Spleen (tissue), 7 donors: ENCODE results near the gene REN.

Experiments used
- CTCF ChIP-seq, 11 experiments: fragments of 200-600 bp in 7 of 11; fragments of 450-650 bp in 4 of 11; sonication (generic) in 4 of 11; IDR thresholded peaks in 8 of 11; conservative IDR thresholded peaks in 3 of 11; 1 replicate in 7 of 11; 2 replicates in 4 of 11; pipeline versions ENCODE4 v1.4.0 to v1.8.0; 2016 to 2021; ENCODE audit warnings: antibody characterized with exemption in 11 of 11, inconsistent platforms in 4 of 11, mild to moderate bottlenecking in 1 of 11
- POLR2AphosphoS5 ChIP-seq, 3 donors: sonication (generic); formaldehyde crosslinking; IDR thresholded peaks; one replicate each; pipeline ENCODE4 v1.5.1; 2017; ENCODE audit warnings: antibody characterized with exemption in 3 of 3
- donor health status: DM: no; HTN: no; CAD: no; lungs with moderate emphysema.
- donor health status: DM: no; HTN: no; CAD: no.
- donor health status: DM: no; HTN: no; CAD: no.

GRCh38 chr1:204105131-204105515 is 61.0 kb downstream of the REN start:
- TF ChIP-seq POLR2AphosphoS5 (IDR thresholded peaks at IDR 0.05) (no peak), CTCF (IDR thresholded peaks at IDR 0.05 in 8 of 11, conservative IDR thresholded peaks at IDR 0.05 in 3 of 11) (no peak)
